HepG2 (cell line): ENCODE measurements around the gene RBM12. TPM values are rescaled to one million over a fixed set of nuclear protein-coding genes. Genes with fewer than 3 reads are reported as not detected.

Source experiments
- CBFB ChIP-seq: sonication (generic); formaldehyde crosslinking; IDR thresholded peaks from 2 replicates; pipeline ENCODE4 v1.4.0; 2020; ENCODE audit warnings: missing genetic modification reagents
- E2F1 ChIP-seq: sonication (generic); formaldehyde crosslinking; IDR thresholded peaks from 2 replicates; pipeline ENCODE4 v1.5.0; 2020; ENCODE audit warnings: missing genetic modification reagents
- ETS1 ChIP-seq: sonication (generic); formaldehyde crosslinking; IDR thresholded peaks from 2 replicates; pipeline ENCODE4 v1.4.0; 2020; ENCODE audit warnings: missing genetic modification reagents
- HNF4G ChIP-seq, 2 experiments: sonication (generic) in 1 of 2; formaldehyde crosslinking in 1 of 2; IDR thresholded peaks; 2 replicates each; pipeline versions ENCODE4 v1.4.0 to v1.6.1; 2011 to 2020; ENCODE audit warnings: borderline replicate concordance in 2 of 2, low read depth in 2 of 2, mild to moderate bottlenecking in 2 of 2, low read length in 1 of 2, missing genetic modification reagents in 1 of 2, moderate library complexity in 1 of 2
- KAT8 ChIP-seq: IDR thresholded peaks from 2 replicates; pipeline ENCODE4 v1.6.1; 2016; ENCODE audit warnings: missing genetic modification reagents, missing compliant biosample characterization
- MTA1 ChIP-seq: sonication (generic); formaldehyde crosslinking; IDR thresholded peaks from 2 replicates; pipeline ENCODE4 v1.4.0; 2020; ENCODE audit warnings: missing genetic modification reagents, mild to moderate bottlenecking, borderline replicate concordance
- RBM22 ChIP-seq: fragments of 200-400 bp; formaldehyde crosslinking; optimal IDR thresholded peaks from 2 replicates; pipeline ENCODE3; 2017; ENCODE audit warnings: mild to moderate bottlenecking, low read length, moderate library complexity
- REXO4 ChIP-seq: sonication (generic); formaldehyde crosslinking; IDR thresholded peaks from 2 replicates; pipeline ENCODE4 v1.8.0; 2022; ENCODE audit warnings: missing genetic modification reagents, mild to moderate bottlenecking, borderline replicate concordance
- SIN3A ChIP-seq: IDR thresholded peaks from 2 replicates; pipeline ENCODE4 v1.6.1; 2011; ENCODE audit warnings: low read depth, mild to moderate bottlenecking, control low read depth, low read length, borderline replicate concordance
- SP5 ChIP-seq: IDR thresholded peaks from 2 replicates; pipeline ENCODE4 v1.6.1; 2016; ENCODE audit warnings: low read depth, borderline replicate concordance
- TCF12 ChIP-seq, 2 experiments: fragments of 450-650 bp in 1 of 2; sonication (generic) in 1 of 2; formaldehyde crosslinking in 1 of 2; IDR thresholded peaks; 2 replicates each; pipeline versions ENCODE4 v1.6.1 to v1.8.0; 2017 to 2022; ENCODE audit warnings: antibody characterized with exemption in 1 of 2, mild to moderate bottlenecking in 1 of 2, missing genetic modification reagents in 1 of 2, moderate library complexity in 1 of 2
- TFAP4 ChIP-seq: sonication (generic); IDR thresholded peaks from 2 replicates; pipeline ENCODE4 v1.6.1; 2016; ENCODE audit warnings: low read depth, borderline replicate concordance
- ZBTB21 ChIP-seq: sonication (generic); formaldehyde crosslinking; IDR thresholded peaks from 2 replicates; pipeline ENCODE4 v1.4.0; 2020; ENCODE audit warnings: missing genetic modification reagents
- ZBTB7A ChIP-seq: sonication (generic); formaldehyde crosslinking; IDR thresholded peaks from 2 replicates; pipeline ENCODE4 v1.8.0; 2022; ENCODE audit warnings: mild to moderate bottlenecking, missing genetic modification reagents
- ZNF326 ChIP-seq: sonication (generic); formaldehyde crosslinking; IDR thresholded peaks from 2 replicates; pipeline ENCODE4 v1.4.0; 2020; ENCODE audit warnings: missing genetic modification reagents, borderline replicate concordance
- ZNF329 ChIP-seq: sonication (generic); formaldehyde crosslinking; IDR thresholded peaks from 2 replicates; pipeline ENCODE4 v1.9.0; 2021; ENCODE audit warnings: low read depth, mild to moderate bottlenecking, missing genetic modification reagents
- ZNF354B ChIP-seq: sonication (generic); formaldehyde crosslinking; IDR thresholded peaks from 2 replicates; pipeline ENCODE4 v1.8.0; 2022; ENCODE audit warnings: mild to moderate bottlenecking, missing genetic modification reagents
- ZNF543 ChIP-seq: sonication (generic); formaldehyde crosslinking; IDR thresholded peaks from 2 replicates; pipeline ENCODE4 v1.4.0; 2020; ENCODE audit warnings: mild to moderate bottlenecking, missing genetic modification reagents
- ZNF569 ChIP-seq: sonication (generic); formaldehyde crosslinking; IDR thresholded peaks from 2 replicates; pipeline ENCODE4 v1.5.0; 2020; ENCODE audit warnings: mild to moderate bottlenecking, missing genetic modification reagents, moderate library complexity, borderline replicate concordance
- ZNF703 ChIP-seq: sonication (generic); formaldehyde crosslinking; IDR thresholded peaks from 2 replicates; pipeline ENCODE4 v1.5.1; 2020; ENCODE audit warnings: missing genetic modification reagents, mild to moderate bottlenecking, moderate library complexity, borderline replicate concordance
- ZSCAN25 ChIP-seq: sonication (generic); formaldehyde crosslinking; IDR thresholded peaks from 2 replicates; pipeline ENCODE4 v1.8.0; 2022; ENCODE audit warnings: mild to moderate bottlenecking, missing genetic modification reagents
- polyA plus RNA-seq, 8 experiments: library from polyadenylated mRNA; depleted of rRNA in 3 of 8; stranded (reverse) in 7 of 8; unstranded in 1 of 8; fragments of >200 nt; fragmentation: Illumina TruSeq in 4 of 8; extraction: Trizol in 4 of 8; gene quantifications; 2 replicates each; pipeline versions ENCODE4 v1.2.1 to v1.2.3, GENCODE V29; 2011 to 2016; ENCODE audit warnings: low read depth in 4 of 8, missing spikeins in 1 of 8, mixed read lengths in 1 of 8; ENCODE audit not compliant: insufficient read depth in 1 of 8
- total RNA-seq, 5 experiments: library from RNA; depleted of rRNA; stranded (reverse); fragments of >200 nt; fragmentation: Illumina TruSeq; extraction: Trizol; gene quantifications; 2 replicates each; pipeline ENCODE4 v1.2.3, GENCODE V29; 2016; ENCODE audit warnings: low read depth in 1 of 5
- TF ChIP-seq, protein P1 (sequence below): sonication (generic); formaldehyde crosslinking; IDR thresholded peaks from 2 replicates; pipeline ENCODE4 v1.4.0; 2020; ENCODE audit warnings: mild to moderate bottlenecking, missing genetic modification reagents, borderline replicate concordance

The RBM12 gene
- total and polyA plus RNA-seq, 2 of the 13 experiments (the other 11 are each of a cell fraction or from before 2014, with no cell fraction given) = 97.9 to 104 TPM

- TF ChIP-seq, protein P1, sequence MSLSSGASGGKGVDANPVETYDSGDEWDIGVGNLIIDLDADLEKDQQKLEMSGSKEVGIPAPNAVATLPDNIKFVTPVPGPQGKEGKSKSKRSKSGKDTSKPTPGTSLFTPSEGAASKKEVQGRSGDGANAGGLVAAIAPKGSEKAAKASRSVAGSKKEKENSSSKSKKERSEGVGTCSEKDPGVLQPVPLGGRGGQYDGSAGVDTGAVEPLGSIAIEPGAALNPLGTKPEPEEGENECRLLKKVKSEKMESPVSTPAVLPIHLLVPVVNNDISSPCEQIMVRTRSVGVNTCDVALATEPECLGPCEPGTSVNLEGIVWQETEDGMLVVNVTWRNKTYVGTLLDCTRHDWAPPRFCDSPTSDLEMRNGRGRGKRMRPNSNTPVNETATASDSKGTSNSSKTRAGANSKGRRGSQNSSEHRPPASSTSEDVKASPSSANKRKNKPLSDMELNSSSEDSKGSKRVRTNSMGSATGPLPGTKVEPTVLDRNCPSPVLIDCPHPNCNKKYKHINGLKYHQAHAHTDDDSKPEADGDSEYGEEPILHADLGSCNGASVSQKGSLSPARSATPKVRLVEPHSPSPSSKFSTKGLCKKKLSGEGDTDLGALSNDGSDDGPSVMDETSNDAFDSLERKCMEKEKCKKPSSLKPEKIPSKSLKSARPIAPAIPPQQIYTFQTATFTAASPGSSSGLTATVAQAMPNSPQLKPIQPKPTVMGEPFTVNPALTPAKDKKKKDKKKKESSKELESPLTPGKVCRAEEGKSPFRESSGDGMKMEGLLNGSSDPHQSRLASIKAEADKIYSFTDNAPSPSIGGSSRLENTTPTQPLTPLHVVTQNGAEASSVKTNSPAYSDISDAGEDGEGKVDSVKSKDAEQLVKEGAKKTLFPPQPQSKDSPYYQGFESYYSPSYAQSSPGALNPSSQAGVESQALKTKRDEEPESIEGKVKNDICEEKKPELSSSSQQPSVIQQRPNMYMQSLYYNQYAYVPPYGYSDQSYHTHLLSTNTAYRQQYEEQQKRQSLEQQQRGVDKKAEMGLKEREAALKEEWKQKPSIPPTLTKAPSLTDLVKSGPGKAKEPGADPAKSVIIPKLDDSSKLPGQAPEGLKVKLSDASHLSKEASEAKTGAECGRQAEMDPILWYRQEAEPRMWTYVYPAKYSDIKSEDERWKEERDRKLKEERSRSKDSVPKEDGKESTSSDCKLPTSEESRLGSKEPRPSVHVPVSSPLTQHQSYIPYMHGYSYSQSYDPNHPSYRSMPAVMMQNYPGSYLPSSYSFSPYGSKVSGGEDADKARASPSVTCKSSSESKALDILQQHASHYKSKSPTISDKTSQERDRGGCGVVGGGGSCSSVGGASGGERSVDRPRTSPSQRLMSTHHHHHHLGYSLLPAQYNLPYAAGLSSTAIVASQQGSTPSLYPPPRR (CRISPR knock-in tag) = peak; percentile 40; the same call in 1 of the 2 replicates
- TF ChIP-seq TFAP4 (no peak), MTA1 (peak; percentile 45; the same call in 1 of the 2 replicates), REXO4 (no peak), KAT8 (CRISPR knock-in tag) (no peak), CBFB (CRISPR knock-in tag) (no peak), RBM22 (no peak), ZSCAN25 (CRISPR knock-in tag) (no peak), E2F1 (CRISPR knock-in tag) (peak; percentile 62; the same call in 1 of the 2 replicates), ZBTB21 (no peak; the same call in 1 of the 2 replicates), ZBTB7A (CRISPR knock-in tag) (no peak), SIN3A (no peak), SP5 (CRISPR knock-in tag) (no peak), ZNF543 (CRISPR knock-in tag) (peak; percentile 35; the same call in 1 of the 2 replicates), ZNF569 (CRISPR knock-in tag) (no peak), ZNF326 (CRISPR knock-in tag) (no peak), HNF4G (IDR thresholded peaks at IDR 0.05; ENCODE audit: borderline replicate concordance, low read depth, low read length) (peak; percentile 85), HNF4G (CRISPR knock-in tag; IDR thresholded peaks at IDR 0.05; ENCODE audit: borderline replicate concordance, low read depth) (peak; percentile 72; the same call in 1 of the 2 replicates), ZNF703 (CRISPR knock-in tag) (no peak), TCF12 (IDR thresholded peaks at IDR 0.05) (no peak), TCF12 (CRISPR knock-in tag; IDR thresholded peaks at IDR 0.05) (no peak), ZNF329 (CRISPR knock-in tag) (no peak), ZNF354B (CRISPR knock-in tag) (no peak), ETS1 (CRISPR knock-in tag) (no peak)
Observed at GRCh38 chr20:35695245-35695749, 30.6 kb upstream of the RBM12 start (continued).
